Measurements from ENCODE around the gene KIAA1671. TPM values are rescaled to one million over a fixed set of nuclear protein-coding genes. Genes with fewer than 3 reads are reported as not detected.

The KIAA1671 gene
- polyA plus RNA-seq, 1 donor = 34.8 TPM

DNA sequence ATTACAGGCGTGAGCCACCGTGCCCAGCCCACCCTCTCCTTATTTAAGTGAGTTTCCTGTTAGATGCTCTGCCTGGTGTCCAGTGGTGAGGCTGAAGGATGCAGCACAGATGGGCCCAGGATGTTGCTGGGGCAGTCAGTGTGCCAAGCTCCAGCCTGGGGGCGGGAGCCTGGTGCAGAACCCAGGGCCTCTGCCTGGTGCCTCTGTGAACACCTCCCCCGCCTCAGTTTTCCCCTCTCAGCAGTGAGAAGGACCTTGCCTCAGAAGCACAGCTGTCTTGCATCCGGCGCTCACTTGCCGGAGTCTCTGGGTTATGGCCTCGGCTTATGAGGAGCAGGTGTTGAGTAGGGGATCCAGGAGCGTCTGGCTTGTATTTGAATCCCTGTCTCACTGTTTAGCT, 116.2 kb downstream of the KIAA1671 start:
- DNase-seq (ENCODE audit: low read depth) = no peak

DNA sequence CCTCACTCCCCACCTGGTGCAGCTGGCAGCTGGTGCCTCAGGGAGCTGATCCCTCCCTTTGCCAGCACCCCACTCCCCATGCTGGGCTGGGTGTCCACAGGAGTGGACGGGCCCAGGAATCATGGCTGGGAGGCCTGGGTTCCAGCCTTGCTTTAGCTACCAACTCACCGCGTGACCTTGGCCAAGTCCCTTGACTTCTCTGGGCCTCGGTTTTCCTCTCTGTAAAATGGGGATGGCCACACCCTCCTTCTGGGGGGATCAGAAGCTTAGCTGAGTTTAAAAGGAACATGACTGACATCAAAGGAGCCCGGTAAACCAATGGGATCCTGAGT, 116.9 kb downstream of the KIAA1671 start:
- no peak for DNase-seq (ENCODE audit: low read depth)

- no peak for DNase-seq (ENCODE audit: low read depth)
Observed at GRCh38 chr22:25069758-25070481, 117.4 kb downstream of the KIAA1671 start.

DNA sequence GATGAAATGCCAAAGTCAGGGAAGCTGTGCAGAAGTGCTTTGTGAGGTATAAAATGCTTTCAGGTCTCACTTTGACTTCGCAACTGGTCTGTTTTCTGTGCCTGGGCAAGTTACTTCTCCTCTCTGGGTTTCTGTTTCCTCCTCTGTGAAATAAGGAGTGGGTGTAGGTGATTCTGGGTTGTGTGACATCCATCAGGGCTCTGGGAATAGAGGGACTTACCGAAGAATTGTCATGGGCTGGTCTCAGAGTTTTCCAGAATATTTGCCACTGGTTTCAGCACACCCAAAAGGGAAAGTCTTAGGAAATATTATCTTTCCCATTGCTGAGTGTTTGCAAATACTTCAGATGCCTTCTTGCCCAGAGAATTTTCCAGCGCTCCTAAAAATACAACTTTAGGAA, 118.4 kb downstream of the KIAA1671 start:
- no peak for DNase-seq (ENCODE audit: low read depth)

- no peak for DNase-seq (ENCODE audit: low read depth)
Observed at GRCh38 chr22:25071720-25072119, 119.2 kb downstream of the KIAA1671 start.

DNA sequence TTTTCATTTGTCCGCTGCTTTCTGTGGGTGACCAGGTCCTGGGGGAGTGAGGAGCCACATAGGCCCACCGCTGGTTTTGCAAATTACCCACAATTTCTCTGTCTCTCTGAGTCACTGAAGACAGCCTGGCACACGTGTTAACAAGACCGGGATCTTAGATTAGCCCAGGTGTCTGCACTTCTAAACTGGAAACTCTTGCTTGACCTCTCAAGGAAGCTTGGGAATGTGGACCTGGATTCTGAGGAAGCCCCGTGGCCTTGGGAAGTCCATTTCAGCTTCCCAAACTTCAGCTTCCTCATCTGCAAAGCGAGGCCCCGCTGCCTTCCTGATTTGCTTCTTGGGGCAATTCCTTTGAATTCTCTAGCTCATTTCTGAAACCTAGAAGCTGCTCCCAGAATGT, 119.9 kb downstream of the KIAA1671 start:
- no peak for DNase-seq (ENCODE audit: low read depth)

DNA sequence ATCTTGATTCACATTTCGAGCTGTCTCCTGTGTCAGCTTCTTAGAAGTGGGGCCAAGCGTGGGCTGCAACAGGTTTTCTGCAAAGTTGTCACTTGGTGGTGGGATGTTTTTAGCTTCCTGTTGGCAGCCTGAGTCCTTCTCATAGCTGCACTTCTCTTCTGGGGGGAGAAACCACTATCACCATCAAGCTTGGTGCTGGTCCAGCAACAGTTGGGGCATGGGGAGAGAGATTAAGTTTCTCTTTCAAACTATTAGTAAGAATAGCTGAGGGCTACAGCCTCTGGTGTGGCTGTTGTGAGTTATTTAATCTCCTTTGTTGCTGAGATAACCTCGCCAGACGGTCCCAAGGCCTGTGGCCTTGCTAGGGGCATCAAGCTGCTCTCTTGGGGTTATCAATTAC, 123.8 kb downstream of the KIAA1671 start:
- no peak for DNase-seq (ENCODE audit: low read depth)

GRCh38 chr22:25077056-25077455, 124.5 kb downstream of the KIAA1671 start:
- DNase-seq (ENCODE audit: low read depth) = no peak

- no peak for DNase-seq (ENCODE audit: low read depth)
Observed at GRCh38 chr22:25077964-25078363, 125.4 kb downstream of the KIAA1671 start.

DNA sequence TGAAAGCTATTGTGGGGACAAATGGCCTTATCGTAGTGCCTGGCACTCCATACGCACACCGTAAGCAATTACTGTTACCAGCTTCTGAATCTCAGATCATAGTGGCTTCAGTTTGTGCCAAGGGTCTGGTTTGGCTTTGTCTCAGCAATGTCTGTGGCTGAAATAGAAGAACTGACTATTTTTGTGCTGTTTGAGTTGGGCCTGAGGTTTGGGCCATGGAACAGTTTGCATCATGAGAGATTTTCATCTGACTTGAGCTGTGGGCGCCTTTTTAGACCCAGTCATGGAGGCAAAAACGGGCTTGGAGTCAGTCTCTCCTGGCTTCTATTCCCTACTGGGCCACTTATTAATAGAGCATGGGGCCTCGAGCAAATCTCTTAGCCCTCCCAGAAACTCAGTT, 126.1 kb downstream of the KIAA1671 start:
- DNase-seq (ENCODE audit: low read depth) = no peak

DNA sequence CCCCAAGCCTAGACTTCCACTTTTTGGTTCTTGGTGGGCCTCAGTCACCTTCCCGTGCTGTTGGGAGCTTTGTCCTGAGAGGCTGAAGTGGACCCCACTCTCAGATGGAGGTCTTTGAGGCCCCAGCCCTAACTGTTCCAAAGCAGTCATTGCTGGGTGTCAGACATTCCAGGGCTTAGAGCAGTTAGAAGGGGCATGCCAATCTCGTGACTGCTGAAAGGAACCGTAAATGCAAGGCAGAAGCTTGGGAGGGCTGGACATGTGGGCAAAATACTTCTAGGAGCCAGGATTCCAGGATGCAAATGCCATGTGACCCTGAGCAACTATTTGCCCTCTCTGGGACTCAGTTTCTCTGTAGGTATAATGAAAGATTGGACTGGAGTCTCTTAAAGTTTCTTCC, 128.3 kb downstream of the KIAA1671 start:
- no peak for DNase-seq (ENCODE audit: low read depth)

DNA sequence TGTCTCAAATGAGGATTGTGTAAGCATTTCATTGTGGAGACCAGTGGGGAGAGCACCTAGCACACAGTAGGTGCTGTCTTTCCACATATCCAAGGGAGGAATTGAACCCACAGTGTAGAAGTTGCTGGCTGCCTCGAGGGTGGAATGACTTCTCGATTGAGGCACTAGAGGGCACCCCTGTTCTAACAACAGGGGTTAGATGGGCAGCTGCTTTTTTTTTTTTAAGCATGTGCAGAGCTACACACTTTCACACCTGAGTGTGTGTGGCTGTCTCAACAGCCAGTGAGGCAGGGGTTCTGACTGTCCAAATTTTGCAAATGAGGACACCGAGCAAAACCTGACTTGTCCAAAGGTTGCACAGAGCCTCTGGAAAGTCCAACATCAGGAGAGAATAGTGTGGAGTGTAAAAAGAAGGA, 128.9 kb downstream of the KIAA1671 start:
- DNase-seq (ENCODE audit: low read depth) = no peak

GRCh38 chr22:25082096-25082495, 129.6 kb downstream of the KIAA1671 start:
- DNase-seq (ENCODE audit: low read depth) = no peak

DNA sequence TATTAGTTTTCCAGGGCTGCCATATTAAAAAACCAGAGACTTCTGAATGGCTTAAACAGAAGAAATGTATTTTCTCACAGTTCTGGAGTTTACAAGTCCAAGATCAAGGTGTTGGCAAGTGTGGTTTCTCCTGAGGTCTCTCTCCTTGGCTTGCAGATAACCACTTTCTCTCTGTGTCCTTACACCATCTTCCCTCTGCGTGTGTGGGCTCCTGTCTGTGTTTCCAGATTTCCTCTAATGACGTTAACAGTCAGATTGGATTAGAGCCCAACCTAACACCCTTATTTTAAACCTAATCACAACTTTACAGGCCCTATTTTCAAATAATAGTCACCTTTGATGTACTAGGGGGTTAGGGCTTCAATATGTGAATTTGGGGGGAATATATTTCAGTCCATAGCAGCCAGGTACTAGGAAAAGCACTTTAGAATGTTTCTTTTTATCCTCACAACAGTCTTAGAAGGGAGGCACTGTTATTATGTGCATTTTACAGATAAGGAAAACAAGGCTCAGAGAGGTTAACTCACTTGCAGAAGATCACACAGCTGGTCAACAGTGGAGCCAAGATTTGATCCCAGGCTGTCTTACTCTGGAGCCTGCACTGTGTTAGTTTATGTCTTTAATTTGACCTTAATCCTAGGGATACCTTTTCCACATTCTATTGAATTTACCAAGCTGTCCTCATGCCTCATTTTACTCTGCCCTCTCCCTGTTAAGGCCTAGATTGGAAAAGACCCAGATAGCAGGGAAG, 130.7 kb downstream of the KIAA1671 start:
- DNase-seq (ENCODE audit: low read depth) = no peak

- no peak for DNase-seq (ENCODE audit: low read depth)
Observed at GRCh38 chr22:25083807-25084200, 131.3 kb downstream of the KIAA1671 start.

DNA sequence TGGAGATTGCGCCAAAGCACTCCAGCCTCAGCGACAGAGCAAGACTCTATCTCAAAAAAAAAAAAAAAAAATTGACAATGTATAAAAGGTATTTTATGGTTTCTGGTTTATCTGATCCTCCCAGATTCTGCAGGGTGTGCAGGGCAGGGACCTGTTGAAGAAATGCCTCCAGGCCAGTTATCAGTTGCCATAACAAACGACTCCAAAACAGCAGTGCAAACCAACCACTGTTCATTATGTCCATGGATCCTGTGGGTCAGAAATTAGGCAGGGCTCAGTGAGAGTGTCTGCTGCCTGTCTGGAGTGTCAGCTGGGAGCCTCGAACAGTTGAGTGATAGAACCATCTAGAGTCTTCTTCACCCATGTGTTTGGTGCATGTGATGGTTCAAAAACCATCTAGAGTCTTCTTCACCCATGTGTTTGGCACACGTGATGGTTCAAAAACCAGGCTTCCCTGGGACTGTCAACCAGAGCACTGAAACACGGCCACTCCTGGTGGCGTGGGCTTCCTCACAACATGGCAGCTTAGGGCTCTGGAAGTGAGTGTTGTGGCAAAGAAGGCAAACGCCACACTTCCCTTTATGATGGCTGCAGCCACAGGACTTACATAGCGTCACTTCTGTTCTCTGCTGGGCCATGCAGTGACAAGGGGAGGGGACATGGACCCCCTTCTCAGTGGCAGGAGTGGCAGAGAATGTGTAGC, 132.0 kb downstream of the KIAA1671 start:
- DNase-seq (ENCODE audit: low read depth) = no peak

GRCh38 chr22:25085156-25085555, 132.6 kb downstream of the KIAA1671 start:
- no peak for DNase-seq (ENCODE audit: low read depth)

GRCh38 chr22:25085930-25086901, 133.7 kb downstream of the KIAA1671 start:
- DNase-seq (ENCODE audit: low read depth) = peak; percentile 11

GRCh38 chr22:25086902-25087282, 134.4 kb downstream of the KIAA1671 start:
- DNase-seq (ENCODE audit: low read depth) = no peak

DNA sequence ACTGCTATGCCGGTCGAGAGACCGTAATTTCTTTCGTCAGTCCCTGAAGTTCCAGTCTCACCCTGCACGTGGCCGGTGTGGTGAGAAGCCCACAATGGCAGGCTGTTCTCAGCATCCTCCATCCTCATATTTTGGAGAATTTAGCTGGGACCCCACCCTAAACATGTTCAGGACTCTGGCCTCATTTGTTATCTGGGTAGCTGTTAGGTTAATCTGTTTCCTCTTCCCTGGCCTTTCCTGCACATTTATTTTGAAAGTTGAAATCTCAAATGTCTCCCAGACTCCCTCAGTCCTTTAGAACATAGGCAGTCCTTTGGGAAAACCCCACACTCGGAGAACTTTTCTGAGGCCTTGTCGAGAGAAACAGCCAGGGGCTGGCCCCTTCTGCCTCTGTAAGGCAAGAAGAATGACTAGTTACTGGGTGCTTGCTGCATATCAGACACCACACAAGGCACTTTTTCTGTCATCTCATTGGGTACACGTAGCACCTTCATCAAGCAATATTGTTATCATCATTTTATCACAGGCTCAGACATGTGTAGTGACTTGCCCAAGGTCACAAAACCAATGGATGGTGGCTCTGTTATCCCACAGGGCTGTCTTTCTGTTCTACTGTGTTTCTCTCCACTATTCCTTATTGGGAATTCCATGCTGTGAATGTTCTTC, 137.8 kb downstream of the KIAA1671 start:
- no peak for DNase-seq (ENCODE audit: low read depth)

GRCh38 chr22:25091458-25091857, 138.9 kb downstream of the KIAA1671 start:
- DNase-seq (ENCODE audit: low read depth) = no peak
